Measurements from ENCODE around the gene C9orf153.
"Not testable (repeated sequence)": the region's sequence is repeated elsewhere in the genome, so short reads cannot be mapped to it uniquely, and the experiment has no call there.

The C9orf153 gene

DNA sequence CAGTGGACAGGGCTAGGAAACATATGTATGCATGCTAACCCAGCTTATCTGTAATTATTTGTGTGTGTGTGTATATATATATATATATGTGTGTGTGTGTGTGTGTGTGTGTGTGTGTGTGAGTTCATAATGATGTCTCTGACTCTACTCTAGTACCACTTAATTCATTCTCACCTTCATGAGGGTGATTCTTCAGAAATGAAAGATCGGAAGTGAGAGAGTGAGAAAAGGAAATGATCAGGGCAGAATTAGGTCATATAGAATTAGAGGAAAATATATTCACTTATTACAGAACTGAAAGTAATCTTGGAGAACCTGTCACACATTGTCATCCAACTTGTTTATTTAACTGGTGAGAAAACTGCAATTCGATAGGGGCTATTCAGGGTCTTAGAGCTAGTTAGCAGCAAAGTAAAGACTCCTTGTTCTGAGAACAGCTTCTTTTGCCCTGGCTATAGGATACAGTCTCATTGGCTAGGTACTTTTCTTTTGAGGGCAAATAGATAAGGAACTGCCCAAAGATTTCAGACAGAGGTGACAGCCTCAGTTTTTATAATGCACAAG is 58.8 kb downstream of the C9orf153 start:
- FAIRE-seq, result no peak
- TF ChIP-seq POLR2A (IDR thresholded peaks at IDR 0.05; ENCODE audit: low read depth, low read length), result no peak
- no peak for DNase-seq (ENCODE audit: insufficient read length, low spot score)

DNA sequence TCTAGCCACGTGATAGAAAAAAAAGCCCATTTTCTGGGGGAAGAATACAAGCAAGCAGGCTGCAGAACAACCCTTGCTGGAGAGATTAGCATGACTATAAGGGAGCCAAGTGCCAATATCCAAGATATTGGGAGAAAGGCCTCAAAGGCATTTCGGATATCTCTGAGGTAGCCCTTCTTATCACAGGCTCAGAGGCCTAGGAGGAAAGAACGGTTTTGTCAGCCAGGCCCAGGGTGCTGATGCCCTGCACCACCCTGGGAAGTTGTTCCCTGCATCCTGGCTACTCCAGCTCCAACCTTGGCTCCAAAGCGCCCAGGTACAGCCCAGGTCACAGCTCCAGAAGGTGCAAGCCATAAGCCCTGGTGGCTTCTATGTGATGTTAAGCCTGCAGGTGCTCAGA is 66.4 kb downstream of the C9orf153 start:
- DNase-seq (ENCODE audit: insufficient read length, low spot score) (no peak), FAIRE-seq (no peak)
- TF ChIP-seq POLR2A (IDR thresholded peaks at IDR 0.05; ENCODE audit: low read depth, low read length), result no peak

- not testable (repeated sequence) for FAIRE-seq; DNase-seq (ENCODE audit: insufficient read length, low spot score)
These were observed 68.8 kb downstream of the C9orf153 start for GRCh38 chr9:86190700-86191099.

DNA sequence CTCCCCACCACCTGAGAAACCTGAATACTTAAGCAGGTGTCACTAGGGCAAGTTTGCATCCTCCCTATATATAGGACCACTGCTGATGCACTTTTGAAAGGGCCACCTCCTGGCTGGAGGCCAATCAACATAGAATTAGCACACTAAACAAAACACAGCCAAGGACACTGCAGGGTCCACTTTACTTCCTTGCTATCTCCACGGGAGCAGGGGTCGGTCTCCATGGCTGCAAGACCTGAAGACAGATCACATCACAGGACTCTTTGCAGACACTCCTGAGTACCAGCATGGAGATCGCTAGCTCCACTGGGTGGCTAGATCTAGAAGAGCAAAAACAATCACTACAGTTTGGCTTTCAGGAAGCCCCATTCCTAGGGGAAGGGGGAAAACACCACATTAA is 72.3 kb downstream of the C9orf153 start:
- FAIRE-seq (no peak), DNase-seq (ENCODE audit: insufficient read length, low spot score) (no peak)
- no peak for TF ChIP-seq POLR2A (IDR thresholded peaks at IDR 0.05; ENCODE audit: low read depth, low read length)

DNA sequence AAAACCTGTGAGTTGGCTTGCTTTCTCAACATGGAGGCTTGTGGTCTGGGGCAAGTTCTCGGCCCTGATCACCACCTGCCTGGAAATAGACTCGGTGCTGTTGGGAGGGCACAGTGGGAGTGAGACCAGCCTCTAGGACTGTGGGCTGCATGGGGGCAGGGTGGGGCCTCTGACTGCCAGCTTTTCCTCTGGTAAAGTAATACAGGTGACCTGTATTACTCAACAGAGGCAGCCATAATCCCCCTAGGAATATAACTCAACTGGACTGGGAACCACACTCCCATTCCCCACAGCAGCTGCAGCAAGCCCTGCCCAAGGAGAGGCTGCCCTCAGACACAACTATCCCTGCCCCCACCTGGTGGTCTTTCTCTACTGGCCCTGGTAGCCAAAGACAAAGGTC is 72.8 kb downstream of the C9orf153 start:
- no peak for DNase-seq (ENCODE audit: insufficient read length, low spot score)
- no peak for TF ChIP-seq POLR2A (IDR thresholded peaks at IDR 0.05; ENCODE audit: low read depth, low read length)
- no peak for FAIRE-seq

GRCh38 chr9:86185872-86186271 is 73.6 kb downstream of the C9orf153 start:
- no peak for TF ChIP-seq POLR2A (IDR thresholded peaks at IDR 0.05; ENCODE audit: low read depth, low read length)
- DNase-seq (ENCODE audit: insufficient read length, low spot score) (peak; percentile 32), FAIRE-seq (peak; percentile 84)

DNA sequence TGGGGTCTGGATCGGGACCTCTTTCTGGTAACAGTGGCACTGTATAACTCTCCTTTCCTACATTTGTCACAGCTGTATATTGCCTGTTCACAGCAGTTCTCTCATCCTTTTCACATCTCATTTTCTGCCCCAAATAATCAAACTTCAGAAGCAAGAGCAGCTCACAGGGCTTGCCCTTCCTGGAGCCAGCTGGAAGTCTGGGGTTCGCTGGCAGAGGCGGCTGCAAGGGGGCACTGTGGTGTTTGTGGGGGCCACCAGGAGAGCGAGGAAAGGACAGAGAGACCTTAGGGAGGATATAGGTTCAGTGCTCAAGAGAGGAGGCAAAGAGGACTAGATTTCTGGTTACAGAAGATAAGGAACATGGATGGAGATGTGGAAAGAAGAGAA is 75.3 kb downstream of the C9orf153 start:
- FAIRE-seq, result no peak
- no peak for TF ChIP-seq POLR2A (IDR thresholded peaks at IDR 0.05; ENCODE audit: low read depth, low read length)

DNA sequence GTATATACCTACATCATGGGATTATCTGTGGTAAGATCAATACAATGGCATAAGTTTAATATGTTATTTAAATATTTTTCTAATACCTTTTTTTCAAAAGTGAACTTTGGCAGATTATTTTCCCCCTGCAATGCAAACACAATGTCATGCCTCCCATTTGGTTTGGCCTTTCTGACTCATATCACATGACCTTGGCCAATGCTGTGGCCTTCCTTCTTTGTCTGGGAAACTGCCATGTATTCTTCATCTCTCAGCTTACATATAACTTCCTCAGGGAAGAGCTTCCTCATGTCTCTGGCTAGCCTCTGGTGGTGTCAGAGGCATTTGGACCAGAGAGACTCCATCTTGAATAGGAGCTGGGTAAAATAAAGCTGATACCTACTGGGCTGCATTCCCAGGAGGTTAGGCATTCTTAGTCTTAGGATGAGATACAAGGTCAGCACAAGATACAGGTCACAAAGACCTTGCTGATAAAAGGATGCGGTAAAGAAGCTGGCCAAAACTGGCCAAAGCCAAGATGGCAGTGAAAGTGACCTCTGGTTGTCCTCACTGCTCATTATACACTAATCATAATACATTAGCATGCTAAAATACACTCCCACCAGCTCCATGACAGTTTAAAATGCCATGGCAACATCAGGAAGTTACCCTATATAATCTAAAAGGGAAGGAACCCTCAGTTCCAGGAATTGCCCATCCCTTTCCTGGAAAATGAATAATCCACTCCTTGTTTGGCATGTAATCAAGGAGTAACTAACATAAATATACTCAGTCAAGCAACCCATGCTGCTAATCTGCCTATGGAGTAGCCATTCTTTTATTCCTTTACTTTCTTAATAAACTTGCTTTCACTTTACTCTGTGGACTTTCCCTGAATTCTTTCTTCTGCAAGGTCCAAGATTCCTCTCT is 76.0 kb downstream of the C9orf153 start:
- no peak for TF ChIP-seq POLR2A (IDR thresholded peaks at IDR 0.05; ENCODE audit: low read depth, low read length)
- FAIRE-seq (no peak), DNase-seq (ENCODE audit: insufficient read length, low spot score) (no peak)

More for the DNA sequence above, 75.3 kb downstream of the C9orf153 start:
- DNase-seq (ENCODE audit: insufficient read length, low spot score), result no peak

GRCh38 chr9:86181379-86182315 is 77.8 kb downstream of the C9orf153 start:
- FAIRE-seq (peak; percentile 20), DNase-seq (ENCODE audit: insufficient read length, low spot score) (no peak)
- no peak for TF ChIP-seq POLR2A (IDR thresholded peaks at IDR 0.05; ENCODE audit: low read depth, low read length)

GRCh38 chr9:86178503-86178902 is 81.0 kb downstream of the C9orf153 start:
- no peak for TF ChIP-seq POLR2A (IDR thresholded peaks at IDR 0.05; ENCODE audit: low read depth, low read length)
- DNase-seq (ENCODE audit: insufficient read length, low spot score) (no peak), FAIRE-seq (no peak)

DNA sequence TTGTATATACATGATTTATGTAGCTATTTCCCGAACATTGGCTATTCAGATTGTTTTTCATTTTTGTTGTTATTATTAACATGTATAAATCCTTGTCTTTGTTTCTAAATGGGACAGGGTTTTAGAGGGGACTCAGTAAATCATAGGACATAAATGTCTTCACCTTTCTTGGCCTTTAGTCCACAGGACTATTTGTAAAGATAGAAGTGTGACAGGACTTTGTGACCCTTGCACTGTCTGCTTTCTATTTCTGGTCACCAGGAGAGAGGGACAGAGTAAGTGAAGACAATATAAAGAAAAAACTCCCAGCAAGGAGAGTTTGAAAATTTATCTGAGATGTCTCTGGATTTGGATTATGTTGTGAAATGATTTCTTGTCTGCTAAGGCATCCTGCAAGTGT is 81.5 kb downstream of the C9orf153 start:
- no peak for TF ChIP-seq POLR2A (IDR thresholded peaks at IDR 0.05; ENCODE audit: low read depth, low read length)
- DNase-seq (ENCODE audit: insufficient read length, low spot score), result no peak
- no peak for FAIRE-seq

- no peak for FAIRE-seq
- no peak for TF ChIP-seq POLR2A (IDR thresholded peaks at IDR 0.05; ENCODE audit: low read depth, low read length)
- DNase-seq (ENCODE audit: insufficient read length, low spot score), result peak; percentile 49
These were observed 83.0 kb downstream of the C9orf153 start for GRCh38 chr9:86176468-86176867.

- no peak for TF ChIP-seq POLR2A (IDR thresholded peaks at IDR 0.05; ENCODE audit: low read depth, low read length)
- no peak for DNase-seq (ENCODE audit: insufficient read length, low spot score)
- no peak for FAIRE-seq
These were observed 83.6 kb downstream of the C9orf153 start for GRCh38 chr9:86175743-86176456.
